Activated B cell treated with CpG ODN at 0.5 μM for 24 hours (primary cell): Measurements from ENCODE around the gene GPRIN3. TPM values are rescaled to one million over a fixed set of nuclear protein-coding genes. Genes with fewer than 3 reads are reported as not detected.

Source experiments
- ATAC-seq: fragments of 200-7000 bp; cut with Tn5 transposase; one replicate; pipeline ENCODE4 v1.10.0; 2021; ENCODE audit warnings: low read depth, mild to moderate bottlenecking, moderate library complexity
- CTCF ChIA-PET: fragments of 350-600 bp; sonication (Branson Sonifier 250); formaldehyde crosslinking; loops from one replicate; lab custom pipeline; 2021; ENCODE audit warnings: antibody characterized with exemption; lab: Charles Lee
- POLR2A ChIA-PET: fragments of 350-600 bp; sonication (Branson Sonifier 250); formaldehyde crosslinking; loops from one replicate; lab custom pipeline; 2021; ENCODE audit warnings: antibody characterized with exemption; lab: Charles Lee
- DNase-seq: peaks from one replicate; pipeline ENCODE4 v3.0.0; 2022
- H3K27ac Mint-ChIP-seq: one replicate; pipeline ENCODE4 v1.8.0; 2020; ENCODE audit warnings: mixed read lengths
- H3K27me3 Mint-ChIP-seq: one replicate; pipeline ENCODE4 v1.8.0; 2021; ENCODE audit warnings: mixed read lengths
- H3K36me3 Mint-ChIP-seq: one replicate; pipeline ENCODE4 v1.8.0; 2021; ENCODE audit warnings: low read depth, mixed read lengths
- H3K4me1 Mint-ChIP-seq: one replicate; pipeline ENCODE4 v1.8.0; 2021; ENCODE audit warnings: mixed read lengths
- H3K4me3 Mint-ChIP-seq: one replicate; pipeline ENCODE4 v1.8.0; 2020; ENCODE audit warnings: mild to moderate bottlenecking, mixed read lengths
- H3K9me3 Mint-ChIP-seq: one replicate; pipeline ENCODE4 v1.8.0; 2020; ENCODE audit warnings: mixed read lengths
- intact Hi-C: fragments of 100-400 bp; cut with micrococcal nuclease; formaldehyde crosslinking; loops from one replicate; pipeline ENCODE4 v1.15.1; 2024
- total RNA-seq: library from RNA; stranded (reverse); gene quantifications from 2 replicates; pipeline ENCODE4 v1.2.3, GENCODE V29; 2022
- TF ChIP-seq, protein P1 (sequence below): fragments of 200-600 bp; IDR thresholded peaks from one replicate; pipeline ENCODE4 v1.8.0; 2022; ENCODE audit warnings: antibody characterized with exemption, mild to moderate bottlenecking

The GPRIN3 gene
- total RNA-seq, 1 donor from 2014 or later, result 1.8 TPM

GRCh38 chr4:89329280-89329679 is 21.7 kb upstream of the GPRIN3 start:
- Mint-ChIP-seq H3K4me1 (peaks cover 21% of the 10 kb centered on the region), H3K36me3 (no peaks in the 10 kb centered on the region), H3K9me3 (no peaks in the 10 kb centered on the region), H3K27ac (peak overlapping the region; percentile 26), H3K4me3 (no peak overlapping the region), H3K27me3 (no peaks in the 10 kb centered on the region)
- ChIA-PET POLR2A (no interaction called here), CTCF (no interaction called here)
- DNase-seq (no peak), ATAC-seq (no peak)
- intact Hi-C loops, result no loop called here
- TF ChIP-seq, protein P1, sequence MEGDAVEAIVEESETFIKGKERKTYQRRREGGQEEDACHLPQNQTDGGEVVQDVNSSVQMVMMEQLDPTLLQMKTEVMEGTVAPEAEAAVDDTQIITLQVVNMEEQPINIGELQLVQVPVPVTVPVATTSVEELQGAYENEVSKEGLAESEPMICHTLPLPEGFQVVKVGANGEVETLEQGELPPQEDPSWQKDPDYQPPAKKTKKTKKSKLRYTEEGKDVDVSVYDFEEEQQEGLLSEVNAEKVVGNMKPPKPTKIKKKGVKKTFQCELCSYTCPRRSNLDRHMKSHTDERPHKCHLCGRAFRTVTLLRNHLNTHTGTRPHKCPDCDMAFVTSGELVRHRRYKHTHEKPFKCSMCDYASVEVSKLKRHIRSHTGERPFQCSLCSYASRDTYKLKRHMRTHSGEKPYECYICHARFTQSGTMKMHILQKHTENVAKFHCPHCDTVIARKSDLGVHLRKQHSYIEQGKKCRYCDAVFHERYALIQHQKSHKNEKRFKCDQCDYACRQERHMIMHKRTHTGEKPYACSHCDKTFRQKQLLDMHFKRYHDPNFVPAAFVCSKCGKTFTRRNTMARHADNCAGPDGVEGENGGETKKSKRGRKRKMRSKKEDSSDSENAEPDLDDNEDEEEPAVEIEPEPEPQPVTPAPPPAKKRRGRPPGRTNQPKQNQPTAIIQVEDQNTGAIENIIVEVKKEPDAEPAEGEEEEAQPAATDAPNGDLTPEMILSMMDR, result no peak

- no peak for DNase-seq
- TF ChIP-seq, protein P1, result no peak
- Mint-ChIP-seq H3K4me1 (peaks cover 27% of the 10 kb centered on the region), H3K4me3 (peak overlapping the region; percentile 12), H3K36me3 (no peaks in the 10 kb centered on the region), H3K9me3 (no peaks in the 10 kb centered on the region), H3K27ac (peak overlapping the region; percentile 66), H3K27me3 (no peaks in the 10 kb centered on the region)
- peak; percentile 98 for ATAC-seq
- POLR2A ChIA-PET, result interaction anchor here (0.6 to 3.3 kb wide), 2 partner anchors 17 to 42 kb away, joined by 5 to 12 read pairs; partner anchors contain the start of gene GPRIN3
- intact Hi-C loops, result loop anchor here (1.0 to 5.0 kb wide), 5 partner anchors 17 to 214 kb away; partner anchors contain the start of genes GPRIN3 and TIGD2
- CTCF ChIA-PET, result interaction anchor here (1.0 kb wide), 1 partner anchor 26 kb away, joined by 3 read pairs; no protein-coding TSS in a partner anchor
Measured at GRCh38 chr4:89324671-89325070, 17.1 kb upstream of the GPRIN3 start.

DNA sequence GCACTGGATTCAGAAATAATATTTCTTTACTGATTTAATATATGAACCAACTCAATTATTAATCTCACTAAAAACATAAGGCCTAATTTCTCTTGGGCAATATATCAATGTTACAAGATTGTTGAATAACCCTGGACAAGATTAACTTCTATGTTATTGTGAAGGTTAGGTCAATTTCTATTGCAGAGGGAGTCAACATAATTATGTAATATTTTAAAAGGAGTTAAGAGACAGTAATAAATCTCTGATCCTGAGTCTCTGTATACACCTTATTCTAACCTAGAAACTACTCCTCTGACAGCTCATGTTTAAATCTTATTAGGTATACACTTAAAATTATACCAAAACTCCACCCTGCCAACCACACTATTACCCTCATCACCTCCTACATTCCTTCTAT is 15.1 kb upstream of the GPRIN3 start:
- no peaks in the 10 kb centered on the region for H3K9me3 Mint-ChIP-seq
- intact Hi-C loops, result loop anchor here (5.0 kb wide), 2 partner anchors 35 to 65 kb away; no protein-coding TSS in a partner anchor
- ChIA-PET POLR2A (no interaction called here), CTCF (no interaction called here)
- no peaks in the 10 kb centered on the region for H3K27me3 Mint-ChIP-seq
- TF ChIP-seq, protein P1, result no peak
- ATAC-seq (no peak), DNase-seq (no peak)
- H3K4me1 Mint-ChIP-seq, result peaks cover 40% of the 10 kb centered on the region
- no peaks in the 10 kb centered on the region for H3K36me3 Mint-ChIP-seq
- no peak overlapping the region for H3K4me3 Mint-ChIP-seq
- no peak overlapping the region for H3K27ac Mint-ChIP-seq

DNA sequence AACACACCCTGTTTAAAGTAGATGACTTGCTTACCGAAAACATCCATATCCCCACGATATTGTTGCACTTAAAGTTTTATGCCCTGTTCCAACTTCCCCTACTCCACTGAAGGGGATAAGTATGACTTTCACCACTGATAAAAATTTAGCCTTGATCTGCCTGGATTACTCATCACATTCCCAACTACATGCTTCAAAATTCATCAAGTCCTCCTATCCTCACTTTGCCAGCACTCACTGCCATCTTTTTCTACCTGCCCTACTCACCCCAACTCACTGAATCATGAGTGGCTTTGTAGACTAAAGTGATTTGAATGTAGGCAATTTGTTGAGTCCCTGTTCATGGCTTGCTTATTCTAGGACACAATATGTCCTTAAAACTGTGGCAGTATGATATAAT is 12.2 kb upstream of the GPRIN3 start:
- ATAC-seq, result no peak
- Mint-ChIP-seq H3K4me1 (peaks cover 49% of the 10 kb centered on the region), H3K9me3 (no peaks in the 10 kb centered on the region), H3K27me3 (no peaks in the 10 kb centered on the region), H3K36me3 (no peaks in the 10 kb centered on the region), H3K4me3 (no peak overlapping the region), H3K27ac (no peak overlapping the region)
- TF ChIP-seq, protein P1, result no peak
- ChIA-PET POLR2A (interaction anchor here (0.6 kb wide), 1 partner anchor 438 kb away, joined by 3 read pairs; no protein-coding TSS in a partner anchor), CTCF (no interaction called here)
- intact Hi-C loops, result loop anchor here (5.0 to 10.0 kb wide), 3 partner anchors 32 to 1895 kb away; partner anchors contain the start of gene NUDT9
- no peak for DNase-seq

DNA sequence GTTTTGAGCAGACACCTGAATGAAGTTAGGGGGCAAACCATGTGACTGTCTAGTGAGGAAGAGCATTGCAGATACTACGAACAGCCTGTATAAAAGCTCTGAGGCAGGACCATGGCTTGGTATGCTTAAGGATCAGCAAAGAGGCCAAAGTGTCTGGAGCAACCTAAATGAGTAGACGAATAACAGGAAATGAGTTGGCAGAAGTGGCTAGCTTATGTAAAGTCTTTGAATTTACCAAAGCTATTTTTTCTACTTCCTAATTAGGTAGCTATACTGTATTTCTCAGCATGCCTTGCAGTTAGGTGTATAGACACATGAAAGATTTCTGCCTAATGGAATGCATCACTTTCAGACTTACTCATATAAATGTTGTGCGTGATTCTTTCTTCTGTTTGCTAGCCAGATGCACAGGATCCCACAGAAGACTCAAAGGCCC is 9.3 kb upstream of the GPRIN3 start:
- no peaks in the 10 kb centered on the region for H3K27me3 Mint-ChIP-seq
- peak overlapping the region; percentile 59 for H3K4me3 Mint-ChIP-seq
- POLR2A ChIA-PET, result interaction anchor here (0.6 to 2.9 kb wide), 3 partner anchors 9 to 1219 kb away, joined by 3 to 17 read pairs (median 4); partner anchors contain the start of gene GPRIN3
- TF ChIP-seq, protein P1, result no peak
- peak; percentile 76 for ATAC-seq
- CTCF ChIA-PET, result interaction anchor here (2.0 kb wide), 1 partner anchor 9 kb away, joined by 7 read pairs; the partner anchor contains the start of gene GPRIN3
- no peaks in the 10 kb centered on the region for H3K36me3 Mint-ChIP-seq
- intact Hi-C loops, result loop anchor here (1.0 to 10.0 kb wide), 3 partner anchors 10 to 1892 kb away; partner anchors contain the start of genes GPRIN3 and NUDT9
- H3K4me1 Mint-ChIP-seq, result peaks cover 34% of the 10 kb centered on the region
- peak overlapping the region; percentile 74 for H3K27ac Mint-ChIP-seq
- no peak for DNase-seq
- no peaks in the 10 kb centered on the region for H3K9me3 Mint-ChIP-seq
